HG03064 (cell line): ENCODE measurements around the gene ABCA6.
"Not testable (repeated sequence)": the region's sequence is repeated elsewhere in the genome, so short reads cannot be mapped to it uniquely, and the experiment has no call there.

Experiments
- ATAC-seq: cut with Tn5 transposase; IDR thresholded peaks from one replicate; pipeline ENCODE4 v1.9.1; 2021; ENCODE audit warnings: low read depth; ENCODE audit not compliant: unreplicated experiment

Gene ABCA6

GRCh38 chr17:69073392-69073791 lies 68.3 kb downstream of the ABCA6 start:
- ATAC-seq: not testable (repeated sequence)

GRCh38 chr17:69072803-69073256 lies 68.9 kb downstream of the ABCA6 start:
- ATAC-seq: not testable (repeated sequence)

- ATAC-seq: not testable (repeated sequence)
Observed at GRCh38 chr17:69071233-69071586, 70.5 kb downstream of the ABCA6 start.

- not testable (repeated sequence) for ATAC-seq
Observed at GRCh38 chr17:69070378-69071232, 71.1 kb downstream of the ABCA6 start.

- ATAC-seq: no peak
Observed at GRCh38 chr17:69069226-69069750, 72.4 kb downstream of the ABCA6 start.

GRCh38 chr17:69067274-69068047 lies 74.2 kb downstream of the ABCA6 start:
- no peak for ATAC-seq

- no peak for ATAC-seq
Observed at GRCh38 chr17:69066482-69066881, 75.2 kb downstream of the ABCA6 start.

- no peak for ATAC-seq
Observed at GRCh38 chr17:69065113-69065512, 76.6 kb downstream of the ABCA6 start.

- ATAC-seq: no peak
Observed at GRCh38 chr17:69064476-69064875, 77.2 kb downstream of the ABCA6 start.

- no peak for ATAC-seq
Observed at GRCh38 chr17:69064001-69064400, 77.7 kb downstream of the ABCA6 start.

- no peak for ATAC-seq
Observed at GRCh38 chr17:69062860-69063581, 78.7 kb downstream of the ABCA6 start.

GRCh38 chr17:69061721-69062556 lies 79.8 kb downstream of the ABCA6 start:
- ATAC-seq: no peak

- no peak for ATAC-seq
Observed at GRCh38 chr17:69060822-69061221, 80.9 kb downstream of the ABCA6 start, which contains the start of gene ABCA9. ABCA9 (minus strand) TSS chr17:69060927; CDS start chr17:69051126, 9,801 bp downstream.

- ATAC-seq: no peak
Observed at GRCh38 chr17:69059458-69060175, 82.1 kb downstream of the ABCA6 start.

GRCh38 chr17:69058165-69058564 lies 83.5 kb downstream of the ABCA6 start:
- no peak for ATAC-seq

GRCh38 chr17:69057280-69057679 lies 84.4 kb downstream of the ABCA6 start:
- ATAC-seq: no peak

GRCh38 chr17:69056179-69056823 lies 85.4 kb downstream of the ABCA6 start:
- ATAC-seq: no peak

- no peak for ATAC-seq
Observed at GRCh38 chr17:69055334-69055733, 86.4 kb downstream of the ABCA6 start.
